Breast epithelium (tissue), 3 donors: ENCODE measurements around the gene PDE4D.

Experiments used
- POLR2AphosphoS5 ChIP-seq, 3 donors: sonication (generic); formaldehyde crosslinking; IDR thresholded peaks; one replicate each; pipeline ENCODE4 v1.6.1; 2017; ENCODE audit warnings: antibody characterized with exemption in 3 of 3
- TF ChIP-seq, protein P1 (sequence below), 3 donors: fragments of 450-650 bp; IDR thresholded peaks; one replicate each; pipeline ENCODE4 v1.5.1; 2016 to 2017; ENCODE audit warnings: antibody characterized with exemption in 3 of 3, mild to moderate bottlenecking in 3 of 3, moderate library complexity in 3 of 3

GRCh38 chr5:59157068-59157467 lies 736.5 kb downstream of the PDE4D start:
- TF ChIP-seq POLR2AphosphoS5 (IDR thresholded peaks at IDR 0.05) = no peak
- TF ChIP-seq, protein P1, sequence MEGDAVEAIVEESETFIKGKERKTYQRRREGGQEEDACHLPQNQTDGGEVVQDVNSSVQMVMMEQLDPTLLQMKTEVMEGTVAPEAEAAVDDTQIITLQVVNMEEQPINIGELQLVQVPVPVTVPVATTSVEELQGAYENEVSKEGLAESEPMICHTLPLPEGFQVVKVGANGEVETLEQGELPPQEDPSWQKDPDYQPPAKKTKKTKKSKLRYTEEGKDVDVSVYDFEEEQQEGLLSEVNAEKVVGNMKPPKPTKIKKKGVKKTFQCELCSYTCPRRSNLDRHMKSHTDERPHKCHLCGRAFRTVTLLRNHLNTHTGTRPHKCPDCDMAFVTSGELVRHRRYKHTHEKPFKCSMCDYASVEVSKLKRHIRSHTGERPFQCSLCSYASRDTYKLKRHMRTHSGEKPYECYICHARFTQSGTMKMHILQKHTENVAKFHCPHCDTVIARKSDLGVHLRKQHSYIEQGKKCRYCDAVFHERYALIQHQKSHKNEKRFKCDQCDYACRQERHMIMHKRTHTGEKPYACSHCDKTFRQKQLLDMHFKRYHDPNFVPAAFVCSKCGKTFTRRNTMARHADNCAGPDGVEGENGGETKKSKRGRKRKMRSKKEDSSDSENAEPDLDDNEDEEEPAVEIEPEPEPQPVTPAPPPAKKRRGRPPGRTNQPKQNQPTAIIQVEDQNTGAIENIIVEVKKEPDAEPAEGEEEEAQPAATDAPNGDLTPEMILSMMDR (IDR thresholded peaks at IDR 0.05) = no peak
